ENCODE results near the gene LRRFIP1.
A peak's percentile ranks its signal among the peaks of the same experiment; 100 is the strongest.

The LRRFIP1 gene

GRCh38 chr2:237691029-237691907, 63.9 kb downstream of the LRRFIP1 start:
- no peak for DNase-seq

- peak; percentile 97 for DNase-seq
Observed at GRCh38 chr2:237691908-237692600, 64.7 kb downstream of the LRRFIP1 start.

GRCh38 chr2:237692601-237693290, 65.4 kb downstream of the LRRFIP1 start:
- DNase-seq = peak; percentile 86

GRCh38 chr2:237693291-237693994, 66.1 kb downstream of the LRRFIP1 start:
- peak; percentile 74 for DNase-seq

GRCh38 chr2:237694415-237695194, 67.2 kb downstream of the LRRFIP1 start:
- DNase-seq = no peak

- DNase-seq = no peak
Observed at GRCh38 chr2:237695201-237695780, 67.9 kb downstream of the LRRFIP1 start.

- peak; percentile 72 for DNase-seq
Observed at GRCh38 chr2:237696461-237696860, 69.1 kb downstream of the LRRFIP1 start.

- no peak for DNase-seq
Observed at GRCh38 chr2:237697586-237698357, 70.4 kb downstream of the LRRFIP1 start.

- no peak for DNase-seq
Observed at GRCh38 chr2:237698358-237698694, 70.9 kb downstream of the LRRFIP1 start.

GRCh38 chr2:237699870-237700511, 72.6 kb downstream of the LRRFIP1 start:
- DNase-seq = no peak

- DNase-seq = peak; percentile 87
Observed at GRCh38 chr2:237700512-237701032, 73.2 kb downstream of the LRRFIP1 start.

GRCh38 chr2:237701033-237701858, 73.9 kb downstream of the LRRFIP1 start:
- peak; percentile 73 for DNase-seq

- no peak for DNase-seq
Observed at GRCh38 chr2:237701859-237702390, 74.5 kb downstream of the LRRFIP1 start.

- peak; percentile 73 for DNase-seq
Observed at GRCh38 chr2:237702441-237703391, 75.3 kb downstream of the LRRFIP1 start.

- DNase-seq = no peak
Observed at GRCh38 chr2:237704501-237705434, 77.4 kb downstream of the LRRFIP1 start.

GRCh38 chr2:237706257-237706656, 78.9 kb downstream of the LRRFIP1 start:
- DNase-seq = no peak

- no peak for DNase-seq
Observed at GRCh38 chr2:237708065-237708398, 80.6 kb downstream of the LRRFIP1 start.

All from activated CD8-positive, alpha-beta memory T cell treated with anti-CD3 and anti-CD28 coated beads for 24 hours (primary cell).